ENCODE data around the gene EPM2AIP1. TPM values are rescaled to one million over a fixed set of nuclear protein-coding genes. Genes with fewer than 3 reads are reported as not detected.

EPM2AIP1 gene
- polyA plus RNA-seq, 2 of the 4 experiments (the other 2 are of a cell fraction) = 10.3 to 15.7 TPM

DNA sequence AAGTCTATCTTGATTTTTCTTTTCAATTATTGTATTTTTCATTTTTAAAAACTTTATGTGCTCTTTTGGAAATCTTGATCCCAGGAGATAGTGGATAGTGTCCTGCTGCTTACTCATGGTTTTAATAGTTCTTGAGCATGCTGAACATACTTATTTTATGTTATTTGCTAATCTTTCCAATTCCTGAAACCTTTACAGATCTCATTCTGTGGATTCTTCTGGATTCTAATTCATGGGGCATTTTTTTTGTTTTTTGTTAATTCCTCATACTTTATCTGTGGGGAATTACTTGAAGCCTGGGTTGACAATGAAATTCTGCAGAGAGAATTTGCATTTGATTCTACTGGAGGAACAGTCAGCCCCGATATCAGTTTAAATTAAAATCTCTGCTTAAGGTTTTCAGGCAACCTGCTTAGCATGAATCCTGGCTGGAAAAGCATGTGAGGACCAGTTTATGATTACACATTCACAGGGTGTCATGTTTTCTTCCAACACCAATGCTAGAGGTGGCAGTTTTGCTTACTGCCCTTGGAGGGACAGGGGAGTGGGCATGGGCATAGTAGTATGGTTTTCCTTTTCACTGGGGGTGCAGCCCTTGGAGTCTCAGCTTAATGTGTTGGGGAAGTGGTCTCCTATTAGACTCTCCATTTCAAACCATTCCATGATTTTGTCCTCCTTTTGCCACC is 46.4 kb upstream of the EPM2AIP1 start (continued):
- TF ChIP-seq SREBF2 (IDR thresholded peaks at IDR 0.05) (no peak), HDAC2 (IDR thresholded peaks at IDR 0.05) (no peak), RNF2 (IDR thresholded peaks at IDR 0.05; ENCODE audit: borderline replicate concordance, low read depth) (no peak), JUNB (IDR thresholded peaks at IDR 0.05) (no peak), FOSL2 (IDR thresholded peaks at IDR 0.05) (no peak), FOSL2 (CRISPR knock-in tag; IDR thresholded peaks at IDR 0.05) (no peak), NR3C1 (IDR thresholded peaks at IDR 0.05) (no peak)

GRCh38 chr3:37037352-37037751 is 44.4 kb upstream of the EPM2AIP1 start:
- ChIA-PET POLR2A (no interaction called here), CTCF (interaction anchor here (1.2 to 1.6 kb wide), 2 partner anchors 12 to 60 kb away, joined by 3 to 4 read pairs; no protein-coding TSS in a partner anchor)
- Histone ChIP-seq H3K27ac (no peak overlapping the region), H3K9me3 (peaks cover 17% of the 10 kb centered on the region), H3K4me1 (no peaks in the 10 kb centered on the region), H3K4me3 (no peak overlapping the region), H3K4me2 (no peak overlapping the region)
- ATAC-seq (no peak), FAIRE-seq (no peak), DNase-seq (ENCODE audit: low read depth in 1 of 2, low spot score in 1 of 2) (no peak)
- 91% methylated on average over 3 of the region's 3 CpGs for WGBS (ENCODE audit: missing lambda C conversion rate)
- TF ChIP-seq POLR2A (IDR thresholded peaks at IDR 0.05; ENCODE audit: low read length) (no peak), HOXB13 (CRISPR knock-in tag; IDR thresholded peaks at IDR 0.05; ENCODE audit: low read depth) (no peak), ZNF302 (CRISPR knock-in tag; IDR thresholded peaks at IDR 0.05) (no peak), TFCP2L1 (CRISPR knock-in tag; IDR thresholded peaks at IDR 0.05) (no peak), RARB (CRISPR knock-in tag; IDR thresholded peaks at IDR 0.05) (no peak), BHLHE40 (IDR thresholded peaks at IDR 0.05; ENCODE audit: low read depth, low read length) (no peak), TP53 (CRISPR knock-in tag; IDR thresholded peaks at IDR 0.05) (no peak), GATA3 (IDR thresholded peaks at IDR 0.05; ENCODE audit: borderline replicate concordance) (no peak), FOSL2 (IDR thresholded peaks at IDR 0.05) (no peak), FOSL2 (CRISPR knock-in tag; IDR thresholded peaks at IDR 0.05) (no peak), EHMT2 (IDR thresholded peaks at IDR 0.05; ENCODE audit: low read depth) (no peak), JUNB (IDR thresholded peaks at IDR 0.05) (no peak), HMGXB4 (CRISPR knock-in tag; IDR thresholded peaks at IDR 0.05; ENCODE audit: borderline replicate concordance) (no peak), HOXB5 (CRISPR knock-in tag; IDR thresholded peaks at IDR 0.05) (no peak), EHF (CRISPR knock-in tag; IDR thresholded peaks at IDR 0.05) (no peak), NR3C1 (IDR thresholded peaks at IDR 0.05) (no peak), SMC3 (IDR thresholded peaks at IDR 0.05) (no peak), CEBPB (IDR thresholded peaks at IDR 0.05) (no peak)
- TF ChIP-seq, protein P1, sequence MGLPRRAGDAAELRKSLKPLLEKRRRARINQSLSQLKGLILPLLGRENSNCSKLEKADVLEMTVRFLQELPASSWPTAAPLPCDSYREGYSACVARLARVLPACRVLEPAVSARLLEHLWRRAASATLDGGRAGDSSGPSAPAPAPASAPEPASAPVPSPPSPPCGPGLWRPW (IDR thresholded peaks at IDR 0.05) = no peak
- TF ChIP-seq, protein P2, sequence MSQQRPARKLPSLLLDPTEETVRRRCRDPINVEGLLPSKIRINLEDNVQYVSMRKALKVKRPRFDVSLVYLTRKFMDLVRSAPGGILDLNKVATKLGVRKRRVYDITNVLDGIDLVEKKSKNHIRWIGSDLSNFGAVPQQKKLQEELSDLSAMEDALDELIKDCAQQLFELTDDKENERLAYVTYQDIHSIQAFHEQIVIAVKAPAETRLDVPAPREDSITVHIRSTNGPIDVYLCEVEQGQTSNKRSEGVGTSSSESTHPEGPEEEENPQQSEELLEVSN (IDR thresholded peaks at IDR 0.05; ENCODE audit: borderline replicate concordance, low read depth) = no peak

DNA sequence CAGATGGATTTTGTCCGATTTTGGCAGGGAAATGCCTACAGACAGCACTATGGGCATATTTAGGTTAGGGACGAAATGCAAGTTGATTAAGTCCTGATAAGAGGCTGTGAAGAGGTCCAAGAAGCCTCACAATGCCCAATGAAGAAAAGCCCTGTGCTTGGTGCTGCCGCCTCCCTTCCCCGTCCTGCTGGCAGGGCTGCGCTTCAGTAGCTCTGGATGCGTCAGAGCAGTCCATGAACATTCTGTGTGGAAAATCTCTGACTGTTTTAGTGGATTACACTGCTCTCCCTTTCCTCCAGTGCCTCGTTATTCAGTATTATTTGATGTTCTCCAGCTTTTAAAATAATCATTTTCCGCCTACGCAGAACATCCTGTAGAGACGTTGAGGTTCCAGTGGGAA is 40.0 kb upstream of the EPM2AIP1 start:
- Histone ChIP-seq H3K9me3 (peaks cover 17% of the 10 kb centered on the region), H3K4me3 (no peak overlapping the region), H3K27ac (no peak overlapping the region), H3K4me1 (peaks cover 5% of the 10 kb centered on the region; the same call in 1 of the 3 replicates), H3K4me2 (no peak overlapping the region)
- POLR2A ChIA-PET = interaction anchor here (0.8 kb wide), 1 partner anchor 40 kb away, joined by 3 read pairs; the partner anchor contains the start of genes EPM2AIP1 and MLH1
- FAIRE-seq (no peak), DNase-seq (ENCODE audit: low read depth in 1 of 2, low spot score in 1 of 2) (no peak), ATAC-seq (no peak; a peak in 1 of 6 replicates)
- CTCF ChIA-PET = no interaction called here
- WGBS (ENCODE audit: missing lambda C conversion rate) = 94% methylated on average over 10 of the region's 10 CpGs
- TF ChIP-seq BHLHE40 (IDR thresholded peaks at IDR 0.05; ENCODE audit: low read depth, low read length) (no peak), HMGXB4 (CRISPR knock-in tag; IDR thresholded peaks at IDR 0.05; ENCODE audit: borderline replicate concordance) (no peak)
